GM12865 (cell line): ENCODE results near the gene SMG7.
A peak's percentile ranks its signal among the peaks of the same experiment; 100 is the strongest.
"Not testable (repeated sequence)": the region's sequence is repeated elsewhere in the genome, so short reads cannot be mapped to it uniquely, and the experiment has no call there.

Experiments used
- DNase-seq: peaks from one replicate; pipeline ENCODE4 v3.0.0; 2010; ENCODE audit warnings: low read depth
- H3K4me3 ChIP-seq: 2 replicates; pipeline ENCODE4 v1.5.1; 2011; ENCODE audit warnings: mild to moderate bottlenecking, low read depth, low read length, control low read depth
- CTCF ChIP-seq: IDR thresholded peaks from 2 replicates; pipeline ENCODE4 v1.5.1; 2011; ENCODE audit warnings: low read length, control low read depth, low read depth, inconsistent platforms; ENCODE audit not compliant: insufficient read depth; ENCODE audit errors: missing control alignments

SMG7 gene

GRCh38 chr1:183472488-183473216 is at the start of gene SMG7:
SMG7 (plus strand) TSS chr1:183472499; CDS start chr1:183472621, 122 bp downstream.
- DNase-seq: peak; percentile 64
- TF ChIP-seq CTCF: no peak
- peak within 1 kb of the TSS; percentile 76 for H3K4me3 ChIP-seq

- H3K4me3 ChIP-seq: no peak overlapping the region
- TF ChIP-seq CTCF: no peak
- DNase-seq: no peak
Observed at GRCh38 chr1:183423541-183423940, 48.8 kb upstream of the SMG7 start.

GRCh38 chr1:183424691-183425090 is 47.6 kb upstream of the SMG7 start:
- TF ChIP-seq CTCF: no peak
- no peak overlapping the region for H3K4me3 ChIP-seq
- no peak for DNase-seq

- not testable (repeated sequence) for DNase-seq, H3K4me3 ChIP-seq
Observed at GRCh38 chr1:183427591-183427990, 44.7 kb upstream of the SMG7 start.

- DNase-seq: peak; percentile 2
- no peak overlapping the region for H3K4me3 ChIP-seq
- TF ChIP-seq CTCF: no peak
Observed at GRCh38 chr1:183431840-183432547, 40.3 kb upstream of the SMG7 start.

GRCh38 chr1:183432548-183432875 is 39.8 kb upstream of the SMG7 start:
- TF ChIP-seq CTCF: no peak
- DNase-seq: no peak
- H3K4me3 ChIP-seq: no peak overlapping the region

- no peak for DNase-seq
- no peak overlapping the region for H3K4me3 ChIP-seq
- no peak for TF ChIP-seq CTCF
Observed at GRCh38 chr1:183433703-183434102, 38.6 kb upstream of the SMG7 start.
